CD4-positive, alpha-beta T cell (primary cell): Measurements from ENCODE around the gene PCK2. TPM values are rescaled to one million over a fixed set of nuclear protein-coding genes. Genes with fewer than 3 reads are reported as not detected.

Experiments used
- ATAC-seq: fragments of 200-7000 bp; cut with Tn5 transposase; one replicate; pipeline ENCODE4 v1.10.0; 2022; ENCODE audit warnings: mild to moderate bottlenecking; ENCODE audit not compliant: poor library complexity
- CTCF ChIA-PET: fragments of 350-600 bp; sonication (Branson Sonifier 250); formaldehyde crosslinking; loops from one replicate; lab custom pipeline; 2021; ENCODE audit warnings: antibody characterized with exemption, inconsistent platforms; lab: Charles Lee
- POLR2A ChIA-PET: fragments of 350-600 bp; sonication (Branson Sonifier 250); formaldehyde crosslinking; loops from one replicate; lab custom pipeline; 2021; ENCODE audit warnings: antibody characterized with exemption, inconsistent platforms; lab: Charles Lee
- DNase-seq, 14 experiments: peaks; one replicate each; pipeline ENCODE4 v3.0.0-alpha.2; 2013 to 2020; ENCODE audit warnings: mixed read lengths in 2 of 14
- H3K27ac ChIP-seq, 2 donors: one replicate each; pipeline versions ENCODE4 v1.5.1 to v1.7.0; 2013; ENCODE audit warnings: low read length in 2 of 2, low read depth in 1 of 2, mild to moderate bottlenecking in 1 of 2
- H3K27me3 ChIP-seq, 2 experiments: 1 replicate in 1 of 2; 2 replicates in 1 of 2; pipeline versions ENCODE4 v1.6.1 to v1.7.0; 2013; ENCODE audit warnings: low read length in 2 of 2, control low read depth in 1 of 2, mild to moderate bottlenecking in 1 of 2, moderate library complexity in 1 of 2; ENCODE audit not compliant: insufficient read depth in 2 of 2, control insufficient read depth in 1 of 2
- H3K36me3 ChIP-seq: one replicate; pipeline ENCODE4 v1.6.1; 2013; ENCODE audit warnings: low read length, control low read depth; ENCODE audit not compliant: insufficient read depth
- H3K4me1 ChIP-seq: one replicate; pipeline ENCODE4 v1.6.1; 2013; ENCODE audit warnings: low read length, control low read depth; ENCODE audit not compliant: insufficient read depth
- H3K4me3 ChIP-seq: one replicate; pipeline ENCODE4 v1.5.1; 2013; ENCODE audit warnings: mild to moderate bottlenecking, low read length, moderate library complexity
- H3K9me3 ChIP-seq, 2 experiments: 1 replicate in 1 of 2; 2 replicates in 1 of 2; pipeline versions ENCODE4 v1.6.1 to v1.7.0; 2013; ENCODE audit warnings: low read length in 2 of 2, mild to moderate bottlenecking in 2 of 2, control low read depth in 1 of 2, moderate library complexity in 1 of 2; ENCODE audit not compliant: control insufficient read depth in 1 of 2, insufficient read depth in 1 of 2
- H3K27ac Mint-ChIP-seq: one replicate; pipeline ENCODE4 v1.8.0; 2020; ENCODE audit warnings: mixed read lengths
- H3K27me3 Mint-ChIP-seq: one replicate; pipeline ENCODE4 v1.8.0; 2021; ENCODE audit warnings: mixed read lengths
- H3K36me3 Mint-ChIP-seq: one replicate; pipeline ENCODE4 v1.8.0; 2021; ENCODE audit warnings: low read depth, mixed read lengths
- H3K4me1 Mint-ChIP-seq: one replicate; pipeline ENCODE4 v1.8.0; 2021; ENCODE audit warnings: low read depth, mixed read lengths
- H3K4me3 Mint-ChIP-seq: one replicate; pipeline ENCODE4 v1.8.0; 2020; ENCODE audit warnings: mild to moderate bottlenecking, mixed read lengths
- H3K9me3 Mint-ChIP-seq: one replicate; pipeline ENCODE4 v1.8.0; 2020; ENCODE audit warnings: mixed read lengths
- intact Hi-C, 2 experiments: fragments of 100-400 bp; cut with DNase I in 1 of 2; cut with micrococcal nuclease in 1 of 2; formaldehyde crosslinking; loops; one replicate each; pipeline versions ENCODE4 v1.15.1 to v1.9.0; 2023 to 2025; cut with DNase I, micrococcal nuclease
- total RNA-seq, 174 experiments: library from RNA in 2 of 174; stranded (reverse) in 2 of 174; gene quantifications; one replicate each; pipeline ENCODE4 v1.2.3 and lab custom pipeline; 2021 to 2026
- TF ChIP-seq, protein P1 (sequence below): fragments of 200-600 bp; IDR thresholded peaks from one replicate; pipeline ENCODE4 v1.8.0; 2022; ENCODE audit warnings: antibody characterized with exemption, mild to moderate bottlenecking

PCK2 gene
- total RNA-seq, 2 experiments from 2014 or later, result 5.2 to 7.4 TPM

GRCh38 chr14:24129410-24129998 lies 35.4 kb downstream of the PCK2 start:
- H3K27me3 ChIP-seq, result no peaks in the 10 kb centered on the region
- no peaks in the 10 kb centered on the region for H3K9me3 ChIP-seq
- DNase-seq (no peak), ATAC-seq (no peak)
- H3K4me3 ChIP-seq, result no peak overlapping the region
- no peak overlapping the region for H3K27ac Mint-ChIP-seq
- ChIA-PET POLR2A (interaction anchor here (0.5 to 1.5 kb wide), 2 partner anchors 14 to 21 kb away, joined by 3 to 11 read pairs; partner anchors contain the start of genes DCAF11 and NRL), CTCF (no interaction called here)
- no peaks in the 10 kb centered on the region for H3K9me3 Mint-ChIP-seq
- intact Hi-C loops, result no loop called here
- TF ChIP-seq, protein P1, sequence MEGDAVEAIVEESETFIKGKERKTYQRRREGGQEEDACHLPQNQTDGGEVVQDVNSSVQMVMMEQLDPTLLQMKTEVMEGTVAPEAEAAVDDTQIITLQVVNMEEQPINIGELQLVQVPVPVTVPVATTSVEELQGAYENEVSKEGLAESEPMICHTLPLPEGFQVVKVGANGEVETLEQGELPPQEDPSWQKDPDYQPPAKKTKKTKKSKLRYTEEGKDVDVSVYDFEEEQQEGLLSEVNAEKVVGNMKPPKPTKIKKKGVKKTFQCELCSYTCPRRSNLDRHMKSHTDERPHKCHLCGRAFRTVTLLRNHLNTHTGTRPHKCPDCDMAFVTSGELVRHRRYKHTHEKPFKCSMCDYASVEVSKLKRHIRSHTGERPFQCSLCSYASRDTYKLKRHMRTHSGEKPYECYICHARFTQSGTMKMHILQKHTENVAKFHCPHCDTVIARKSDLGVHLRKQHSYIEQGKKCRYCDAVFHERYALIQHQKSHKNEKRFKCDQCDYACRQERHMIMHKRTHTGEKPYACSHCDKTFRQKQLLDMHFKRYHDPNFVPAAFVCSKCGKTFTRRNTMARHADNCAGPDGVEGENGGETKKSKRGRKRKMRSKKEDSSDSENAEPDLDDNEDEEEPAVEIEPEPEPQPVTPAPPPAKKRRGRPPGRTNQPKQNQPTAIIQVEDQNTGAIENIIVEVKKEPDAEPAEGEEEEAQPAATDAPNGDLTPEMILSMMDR, result no peak
- H3K4me1 Mint-ChIP-seq, result peaks cover 25% of the 10 kb centered on the region
- peaks cover 8% of the 10 kb centered on the region for H3K36me3 Mint-ChIP-seq
- H3K4me3 Mint-ChIP-seq, result no peak overlapping the region
- no peak overlapping the region for H3K27ac ChIP-seq
- no peaks in the 10 kb centered on the region for H3K27me3 Mint-ChIP-seq
- no peaks in the 10 kb centered on the region for H3K36me3 ChIP-seq
- H3K4me1 ChIP-seq, result peaks cover 18% of the 10 kb centered on the region

GRCh38 chr14:24130380-24130716 lies 36.2 kb downstream of the PCK2 start, which contains the start of gene FITM1:
Gene FITM1 (plus strand): TSS chr14:24130659. CDS start chr14:24131564, 905 bp downstream.
- intact Hi-C loops, result no loop called here
- Mint-ChIP-seq H3K27me3 (no peaks in the 10 kb centered on the region), H3K4me3 (peak within 1 kb of the TSS; percentile 43), H3K9me3 (no peaks in the 10 kb centered on the region), H3K36me3 (peaks cover 4% of the 10 kb centered on the region), H3K27ac (peak within 1 kb of the TSS; percentile 66), H3K4me1 (peaks cover 28% of the 10 kb centered on the region)
- TF ChIP-seq, protein P1, result no peak
- Histone ChIP-seq H3K36me3 (no peaks in the 10 kb centered on the region), H3K4me3 (no peak within 1 kb of the TSS), H3K9me3 (no peaks in the 10 kb centered on the region), H3K27me3 (no peaks in the 10 kb centered on the region), H3K27ac (no peak within 1 kb of the TSS), H3K4me1 (peaks cover 20% of the 10 kb centered on the region)
- ChIA-PET POLR2A (interaction anchor here (11.7 kb wide), 1 partner anchor 14 kb away, joined by 296 read pairs; the partner anchor contains the start of genes DCAF11 and NRL), CTCF (no interaction called here)
- DNase-seq, result no peak
- no peak for ATAC-seq

DNA sequence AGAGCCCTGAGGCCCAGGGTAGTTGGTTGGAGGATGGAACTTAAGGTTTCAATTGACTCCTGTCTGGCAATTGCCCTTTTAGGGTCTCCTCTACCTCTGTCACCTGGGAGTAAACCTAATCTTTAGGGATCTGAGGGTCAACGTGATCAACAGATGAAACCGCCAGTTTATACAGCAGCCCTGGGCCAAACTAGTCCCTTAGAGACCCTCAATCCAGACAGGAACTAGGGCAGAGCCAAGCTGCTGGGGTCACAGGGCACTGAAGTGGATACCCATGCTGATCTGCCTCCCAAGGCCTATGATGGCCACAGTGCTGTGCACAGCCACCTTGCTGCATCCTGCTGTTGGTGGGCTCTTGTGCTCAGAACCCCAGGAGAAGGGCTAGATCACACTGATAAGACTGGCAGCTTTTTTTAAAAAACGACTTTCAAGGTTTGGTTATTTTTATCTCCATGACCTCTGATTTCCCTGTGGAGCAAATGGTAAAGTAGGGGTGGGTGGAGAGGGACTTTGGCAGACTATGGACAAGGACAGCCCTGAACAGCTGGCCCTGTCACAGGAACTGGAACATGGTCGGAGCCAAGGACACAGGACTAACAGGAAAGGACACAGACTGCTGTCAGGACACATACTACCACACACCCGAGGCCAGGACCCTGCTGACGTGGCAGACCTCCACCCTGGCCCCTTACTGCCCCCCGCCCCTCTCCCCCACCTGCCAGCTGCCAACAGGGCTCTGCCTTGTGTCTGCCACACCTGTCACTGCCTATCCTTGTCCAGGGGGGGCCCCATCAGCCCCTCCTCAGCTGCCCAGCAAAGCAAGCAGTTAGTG lies 36.8 kb downstream of the PCK2 start:
- TF ChIP-seq, protein P1, result no peak
- Mint-ChIP-seq H3K36me3 (peaks cover 7% of the 10 kb centered on the region), H3K4me1 (peaks cover 33% of the 10 kb centered on the region), H3K9me3 (no peaks in the 10 kb centered on the region), H3K27me3 (no peaks in the 10 kb centered on the region), H3K4me3 (peak overlapping the region; percentile 43), H3K27ac (peak overlapping the region; percentile 66)
- CTCF ChIA-PET, result interaction anchor here (1.5 kb wide), 1 partner anchor 30 kb away, joined by 5 read pairs; the partner anchor contains the start of gene IRF9
- H3K4me1 ChIP-seq, result peaks cover 25% of the 10 kb centered on the region
- H3K9me3 ChIP-seq, result no peaks in the 10 kb centered on the region
- POLR2A ChIA-PET, result interaction anchor here (11.7 kb wide), 1 partner anchor 14 kb away, joined by 296 read pairs; the partner anchor contains the start of genes DCAF11 and NRL
- H3K27ac ChIP-seq, result no peak overlapping the region
- no peaks in the 10 kb centered on the region for H3K36me3 ChIP-seq
- no peaks in the 10 kb centered on the region for H3K27me3 ChIP-seq
- no peak for DNase-seq
- intact Hi-C loops, result no loop called here
- no peak for ATAC-seq
- H3K4me3 ChIP-seq, result no peak overlapping the region
